ENCODE data around the gene ANAPC7.
"Not testable (repeated sequence)": the region's sequence is repeated elsewhere in the genome, so short reads cannot be mapped to it uniquely, and the experiment has no call there.

The ANAPC7 gene

DNA sequence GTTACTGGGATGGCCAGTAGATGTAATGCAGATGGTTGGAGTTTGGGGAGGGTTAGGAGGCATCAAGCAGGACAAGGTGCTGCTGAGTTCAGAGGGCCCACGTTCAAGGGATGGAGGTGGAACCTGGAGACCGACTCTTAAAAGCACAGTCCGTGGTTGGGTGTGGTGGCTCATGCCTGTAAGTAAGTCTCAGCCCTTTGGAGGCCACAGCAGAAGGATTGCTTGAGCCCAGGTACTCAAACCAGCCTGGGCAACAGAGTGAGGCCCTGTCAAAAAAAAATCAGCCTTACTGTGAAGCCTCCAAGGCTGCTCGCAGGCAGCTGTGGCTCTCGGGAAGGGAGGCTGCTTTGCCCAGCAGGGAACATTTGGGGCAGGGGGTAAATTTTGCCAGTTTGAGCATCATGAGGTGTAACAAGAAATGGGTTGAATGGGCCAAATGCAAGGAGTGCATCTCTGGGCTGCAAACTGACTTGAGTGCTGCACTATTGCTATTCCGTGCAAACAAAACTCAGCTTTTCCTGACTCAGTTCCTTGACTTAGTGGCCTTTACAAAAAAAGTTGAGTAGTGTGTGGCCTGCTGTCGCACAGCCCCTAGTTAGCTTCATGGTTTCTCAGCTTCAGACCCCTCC is 55.0 kb downstream of the ANAPC7 start:
- DNase-seq: no peak

- DNase-seq: no peak
These were observed 55.7 kb downstream of the ANAPC7 start for GRCh38 chr12:110347767-110348166.

DNA sequence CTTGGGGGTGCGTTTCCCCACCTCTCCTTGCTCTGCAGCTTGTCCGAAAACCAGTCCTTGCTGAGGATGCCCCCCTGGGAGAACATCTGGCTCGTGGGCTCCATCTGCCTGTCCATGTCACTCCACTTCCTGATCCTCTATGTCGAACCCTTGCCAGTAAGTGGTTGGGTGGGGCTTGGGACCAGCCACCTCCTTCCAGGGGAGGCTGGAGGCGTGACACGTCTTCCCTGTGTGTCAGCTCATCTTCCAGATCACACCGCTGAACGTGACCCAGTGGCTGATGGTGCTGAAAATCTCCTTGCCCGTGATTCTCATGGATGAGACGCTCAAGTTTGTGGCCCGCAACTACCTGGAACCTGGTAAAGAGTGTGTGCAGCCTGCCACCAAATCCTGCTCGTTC is 57.5 kb downstream of the ANAPC7 start:
- no peak for DNase-seq

DNA sequence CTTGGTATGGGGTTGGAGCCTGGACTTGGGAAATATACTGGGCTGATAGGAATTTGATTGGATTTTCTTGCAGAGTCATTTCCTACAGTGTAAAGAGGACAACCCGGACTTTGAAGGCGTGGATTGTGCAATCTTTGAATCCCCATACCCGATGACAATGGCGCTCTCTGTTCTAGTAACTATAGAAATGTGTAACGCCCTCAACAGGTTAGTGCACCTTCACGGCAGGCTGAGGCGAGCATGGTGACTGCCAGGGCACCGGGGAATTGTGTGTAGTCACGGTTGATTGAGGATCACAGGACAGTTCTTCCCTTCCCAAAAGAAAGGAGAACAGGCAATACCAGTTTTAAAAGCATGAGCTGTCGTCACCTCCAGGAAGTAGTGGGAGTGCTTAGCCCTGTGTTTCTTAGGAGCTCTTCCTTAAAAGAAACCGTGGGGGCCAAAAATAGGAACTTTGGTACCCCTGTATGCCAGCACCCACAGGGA is 58.3 kb downstream of the ANAPC7 start:
- no peak for DNase-seq

DNA sequence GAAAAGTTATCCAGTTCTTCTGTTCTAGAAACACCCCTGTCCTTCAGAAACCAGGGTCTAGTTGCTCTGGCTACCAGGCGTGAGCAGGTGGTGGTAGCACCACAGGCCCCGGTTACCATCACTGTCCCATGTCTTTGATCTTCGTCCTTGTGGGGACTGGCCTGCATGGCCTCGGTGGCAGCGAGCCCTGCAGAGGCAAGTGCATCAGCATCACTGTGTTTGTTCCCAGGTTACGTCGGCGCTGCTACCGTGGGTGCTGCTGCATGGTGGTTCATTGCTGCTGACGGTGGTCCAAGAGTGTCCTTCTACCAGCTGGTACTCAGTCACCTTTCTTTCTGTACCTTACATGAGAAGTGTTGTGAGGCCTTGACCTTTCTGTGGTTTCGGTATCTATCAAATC is 58.9 kb downstream of the ANAPC7 start:
- no peak for DNase-seq

DNA sequence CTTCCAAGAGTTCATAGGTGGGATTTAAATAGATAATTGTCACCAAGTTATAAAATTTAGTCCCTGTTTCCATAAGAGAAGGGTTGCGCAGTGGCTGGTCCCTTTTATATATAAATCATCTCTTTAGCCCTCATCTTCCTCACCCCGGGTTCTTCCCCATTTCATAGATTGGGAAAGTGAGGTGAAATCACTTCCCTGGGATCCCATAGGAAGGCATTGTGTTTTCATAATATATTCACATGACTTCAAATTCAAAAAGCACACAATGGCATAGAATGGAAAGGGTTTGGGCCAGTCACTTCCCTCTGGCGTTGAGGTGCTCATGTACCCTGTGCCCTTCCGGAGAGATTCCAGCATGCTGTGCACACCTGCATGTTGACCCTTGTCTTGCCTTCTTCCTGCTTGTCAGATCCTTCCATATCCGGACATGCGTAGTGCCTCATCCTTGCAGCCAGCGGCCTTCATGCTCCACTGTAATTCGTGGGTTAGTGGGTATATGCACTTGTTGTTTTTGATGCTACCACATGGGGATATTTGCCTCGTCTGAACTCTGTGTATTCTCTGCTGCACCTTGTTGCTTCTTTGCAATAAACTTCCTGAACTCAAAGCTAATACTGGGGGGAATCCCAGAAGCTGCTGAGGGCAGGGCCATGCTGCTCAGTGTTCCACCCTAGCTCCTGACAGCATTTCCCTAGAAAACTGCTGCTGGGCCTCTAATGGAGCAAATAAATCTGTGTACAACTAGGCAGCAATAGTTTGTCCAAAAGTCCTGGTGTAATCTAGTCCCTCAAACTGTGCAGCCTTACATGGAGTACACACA is 59.6 kb downstream of the ANAPC7 start:
- no peak for DNase-seq

GRCh38 chr12:110343114-110343513 is 60.4 kb downstream of the ANAPC7 start:
- no peak for DNase-seq

- DNase-seq: no peak
These were observed 61.4 kb downstream of the ANAPC7 start for GRCh38 chr12:110342157-110342556.

DNA sequence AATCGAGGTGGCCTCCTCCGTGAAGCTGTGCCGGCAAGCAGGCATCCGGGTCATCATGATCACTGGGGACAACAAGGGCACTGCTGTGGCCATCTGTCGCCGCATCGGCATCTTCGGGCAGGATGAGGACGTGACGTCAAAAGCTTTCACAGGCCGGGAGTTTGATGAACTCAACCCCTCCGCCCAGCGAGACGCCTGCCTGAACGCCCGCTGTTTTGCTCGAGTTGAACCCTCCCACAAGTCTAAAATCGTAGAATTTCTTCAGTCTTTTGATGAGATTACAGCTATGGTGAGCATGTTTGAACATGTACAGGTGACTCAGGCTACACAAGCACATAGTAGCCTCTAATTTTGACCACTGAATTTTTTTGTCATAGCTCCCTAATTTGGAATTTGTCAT is 62.8 kb downstream of the ANAPC7 start:
- DNase-seq: no peak

DNA sequence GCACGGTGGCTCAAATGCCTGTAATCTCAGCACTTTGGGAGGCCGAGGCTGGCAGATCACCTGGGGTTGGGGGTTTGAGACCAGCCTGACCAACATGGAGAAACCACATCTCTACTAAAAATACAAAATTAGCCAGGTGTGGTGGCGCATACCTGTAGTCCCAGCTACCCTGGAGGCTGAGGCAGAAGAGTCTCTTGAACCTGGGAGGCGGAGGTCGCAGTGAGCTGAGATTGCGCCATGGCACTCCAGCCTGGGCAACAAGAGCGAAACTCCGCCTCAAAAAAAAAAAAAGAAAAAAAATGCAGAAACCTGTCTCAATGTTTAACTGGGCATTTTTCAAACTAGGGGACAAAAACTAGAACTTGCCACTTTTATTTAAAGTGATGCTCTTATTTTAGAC is 63.2 kb downstream of the ANAPC7 start:
- DNase-seq: not testable (repeated sequence)

GRCh38 chr12:110339184-110339952 is 64.1 kb downstream of the ANAPC7 start:
- DNase-seq: no peak

DNA sequence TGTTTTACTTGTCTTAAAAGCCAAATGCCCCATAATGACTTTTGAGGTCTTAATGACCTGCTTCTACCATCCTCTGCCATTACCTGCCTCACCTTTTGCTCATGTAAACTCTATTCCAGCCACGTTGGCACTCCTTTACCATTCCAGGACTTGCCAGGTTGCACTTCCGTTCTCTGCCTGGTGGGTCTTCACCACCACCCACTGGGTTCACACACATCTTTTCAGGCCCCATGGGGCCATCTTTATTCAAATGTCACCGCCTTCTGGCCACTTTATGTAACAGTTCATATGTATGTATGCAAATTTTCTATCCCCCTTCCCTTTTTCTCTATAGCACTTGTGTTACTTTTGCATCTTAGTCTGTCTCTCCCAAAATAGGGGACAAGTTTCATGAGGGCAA is 64.8 kb downstream of the ANAPC7 start:
- DNase-seq: no peak

GRCh38 chr12:110337912-110338710 is 65.4 kb downstream of the ANAPC7 start:
- DNase-seq: no peak

DNA sequence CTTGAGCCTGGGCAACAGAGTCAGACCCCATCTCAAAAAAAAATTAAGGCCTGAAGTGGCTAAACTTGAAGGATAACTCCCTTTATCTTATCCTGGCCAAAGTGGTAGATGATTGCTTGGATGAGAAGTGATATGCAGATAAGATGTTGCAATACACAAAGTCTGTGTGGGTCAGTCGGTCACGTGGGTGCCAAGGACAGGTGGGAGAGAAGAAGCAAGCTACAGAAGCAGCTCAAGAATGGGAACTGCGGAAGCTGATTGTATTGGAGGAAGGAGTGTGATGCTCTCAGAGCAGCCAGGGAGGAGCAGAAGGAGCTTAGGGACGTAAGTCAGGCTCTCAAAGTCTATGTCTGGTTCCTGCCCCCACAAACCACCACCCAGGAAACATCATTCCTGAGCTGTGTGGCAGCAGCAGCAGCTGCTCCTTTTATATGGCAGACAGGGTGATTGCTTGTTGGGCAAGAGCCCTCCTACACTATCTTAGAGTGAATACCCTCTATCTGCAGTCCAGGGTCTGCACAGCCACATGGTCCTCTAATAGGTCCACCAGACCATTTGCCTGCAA is 67.9 kb downstream of the ANAPC7 start:
- no peak for DNase-seq

GRCh38 chr12:110333201-110333600 is 70.3 kb downstream of the ANAPC7 start:
- no peak for DNase-seq

- no peak for DNase-seq
These were observed 73.0 kb downstream of the ANAPC7 start for GRCh38 chr12:110330544-110330943.

- DNase-seq: no peak
These were observed 73.4 kb downstream of the ANAPC7 start for GRCh38 chr12:110330124-110330523.

- DNase-seq: no peak
These were observed 73.8 kb downstream of the ANAPC7 start for GRCh38 chr12:110329710-110330109.
